GM19239 (cell line): Measurements from ENCODE around the gene FSIP1.

Source experiments
- DNase-seq: peaks from one replicate; pipeline ENCODE4 v3.0.0; 2011; ENCODE audit warnings: low spot score; ENCODE audit not compliant: insufficient read length
- FAIRE-seq: peaks from 2 replicates; lab custom pipeline; 2011; peaks lifted over from hg19 to GRCh38; lab: Jason Lieb, UNC

The FSIP1 gene

DNA sequence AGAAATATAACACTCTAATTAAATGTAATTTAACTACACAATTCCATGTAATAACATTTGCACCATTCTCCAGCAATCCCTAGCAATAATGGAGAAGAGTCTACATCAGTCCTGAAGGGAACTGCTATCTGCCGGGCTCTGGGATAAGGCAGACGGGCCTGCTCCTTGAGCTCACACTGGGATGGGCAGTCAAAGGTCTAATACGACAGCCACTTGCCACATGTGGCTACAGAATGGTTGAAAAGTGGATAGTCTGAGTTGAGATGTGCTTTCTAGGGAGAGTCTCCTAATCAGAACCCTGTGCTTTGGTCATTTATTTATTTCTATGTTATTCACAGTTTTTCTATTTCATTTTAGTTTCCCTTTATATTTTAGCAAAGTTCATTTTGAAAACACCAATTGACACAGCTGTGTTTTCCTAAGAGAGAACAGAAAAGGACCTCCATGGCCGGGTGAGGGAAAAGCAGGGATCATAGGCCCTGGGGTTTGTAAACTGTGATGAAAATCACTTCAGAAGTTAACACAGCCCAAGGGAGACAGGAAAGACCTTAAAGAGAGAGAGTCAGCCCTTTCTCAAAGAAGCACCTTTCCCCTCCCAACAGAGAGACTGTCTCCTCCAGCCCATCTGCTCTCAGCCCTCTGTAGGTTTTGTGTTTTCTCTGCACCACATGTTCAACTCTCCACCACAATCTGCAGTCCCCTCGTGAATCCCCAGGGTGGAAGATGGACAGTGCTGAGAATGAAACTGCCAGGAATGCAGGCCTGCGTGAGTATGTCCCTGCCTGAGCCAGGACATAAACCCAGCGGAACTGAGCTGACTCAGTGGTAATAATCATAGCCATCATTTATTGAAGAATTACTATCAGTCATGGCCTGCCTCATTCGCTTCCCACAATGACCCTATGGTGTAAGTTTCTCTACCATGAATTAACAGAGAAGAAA is 11.6 kb downstream of the FSIP1 start:
- FAIRE-seq (no peak), DNase-seq (no peak)

DNA sequence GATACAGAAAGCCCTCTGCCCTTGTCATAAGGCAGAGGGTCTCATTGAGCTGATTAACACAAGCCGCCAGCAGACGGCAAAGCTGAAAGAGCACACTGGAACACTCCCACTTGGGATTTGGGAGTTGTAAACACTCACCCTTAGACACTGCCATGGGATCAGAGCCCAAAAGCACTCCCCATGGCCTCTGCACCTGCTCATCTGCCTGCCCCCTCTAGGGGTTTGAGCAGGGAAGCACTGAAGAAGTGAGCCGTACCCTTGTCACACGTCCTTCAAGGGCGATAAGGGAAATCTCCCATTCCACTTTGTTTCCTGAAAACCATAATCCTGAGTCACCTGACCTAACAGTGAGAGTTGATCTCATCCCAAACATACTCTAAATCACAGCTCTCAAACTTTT is 14.7 kb downstream of the FSIP1 start:
- FAIRE-seq: no peak
- DNase-seq: no peak

- FAIRE-seq: no peak
These were observed 21.6 kb downstream of the FSIP1 start for GRCh38 chr15:39761006-39761405.

GRCh38 chr15:39756806-39757522 is 25.7 kb downstream of the FSIP1 start:
- no peak for DNase-seq
- FAIRE-seq: no peak

More at GRCh38 chr15:39761006-39761405, 21.6 kb downstream of the FSIP1 start:
- DNase-seq: no peak

GRCh38 chr15:39752991-39753390 is 29.6 kb downstream of the FSIP1 start:
- FAIRE-seq: no peak

GRCh38 chr15:39752246-39752645 is 30.4 kb downstream of the FSIP1 start:
- no peak for DNase-seq
- FAIRE-seq: no peak

More at GRCh38 chr15:39752991-39753390, 29.6 kb downstream of the FSIP1 start:
- DNase-seq: no peak

DNA sequence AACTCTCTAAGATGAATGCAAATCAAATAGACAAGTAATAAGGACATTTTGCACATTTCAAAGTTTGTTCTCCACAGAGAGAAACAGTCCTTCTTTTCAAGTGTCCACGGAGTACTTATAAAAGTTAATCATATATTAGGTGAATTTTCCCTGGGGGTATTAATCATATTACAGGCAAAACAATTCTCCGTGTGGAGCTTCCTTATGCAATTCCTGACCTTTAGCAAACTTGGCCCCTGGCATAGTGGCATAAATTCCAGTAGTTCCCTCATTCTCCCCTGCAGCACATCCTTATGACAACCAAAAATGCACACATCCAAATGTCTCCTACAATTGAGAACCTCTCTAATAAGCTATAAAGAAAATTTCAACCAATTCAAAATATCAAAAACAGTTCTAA is 34.4 kb downstream of the FSIP1 start:
- DNase-seq: no peak
- no peak for FAIRE-seq

GRCh38 chr15:39747326-39747725 is 35.3 kb downstream of the FSIP1 start:
- FAIRE-seq: no peak
- DNase-seq: no peak

DNA sequence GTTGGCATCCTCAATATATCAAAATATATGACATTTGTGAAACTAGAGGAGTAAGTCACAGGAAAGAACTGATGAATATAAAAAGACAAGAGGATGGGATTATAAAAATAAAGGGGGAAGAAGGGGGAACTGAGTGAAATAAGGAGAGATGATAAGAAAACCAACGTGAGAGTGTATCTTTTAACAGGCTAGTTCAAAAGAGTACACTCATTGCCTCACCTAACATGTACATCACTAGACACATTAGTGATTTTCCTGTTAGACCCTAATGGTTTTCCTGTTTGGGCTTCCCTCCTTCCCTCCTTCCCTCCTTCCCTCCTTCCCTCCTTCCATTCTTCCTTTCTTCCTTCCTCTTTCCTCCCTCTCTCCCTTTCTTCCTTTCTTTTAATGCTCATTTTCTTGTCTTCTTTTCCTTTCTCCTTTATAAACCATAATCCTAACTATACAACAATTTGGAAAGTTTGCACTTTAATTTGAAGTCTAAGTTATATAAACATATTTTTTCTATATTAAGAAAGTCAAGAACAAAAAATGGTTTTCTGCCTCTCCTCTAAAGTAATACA is 35.8 kb downstream of the FSIP1 start:
- FAIRE-seq: no peak

DNA sequence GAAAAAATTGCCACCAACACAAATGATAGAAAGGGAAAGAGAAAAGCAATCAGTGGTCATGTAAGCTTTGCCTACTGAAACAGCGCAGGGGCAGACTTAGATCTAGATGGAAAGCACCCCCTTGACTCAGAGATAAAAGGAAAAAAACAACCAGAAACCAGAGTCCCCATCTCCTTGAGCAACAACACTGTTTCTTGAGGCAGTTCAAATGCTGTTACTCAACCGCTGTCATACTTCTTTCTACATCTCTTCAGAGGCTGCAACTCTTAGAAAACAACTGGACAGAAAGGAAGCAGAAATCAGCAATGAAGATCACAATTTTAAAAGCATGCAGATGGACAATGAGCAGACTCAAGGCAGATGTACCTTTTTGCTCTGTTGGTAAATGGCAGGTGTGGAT is 36.5 kb downstream of the FSIP1 start:
- FAIRE-seq (no peak), DNase-seq (no peak)

More for the DNA sequence above, 35.8 kb downstream of the FSIP1 start:
- no peak for DNase-seq

DNA sequence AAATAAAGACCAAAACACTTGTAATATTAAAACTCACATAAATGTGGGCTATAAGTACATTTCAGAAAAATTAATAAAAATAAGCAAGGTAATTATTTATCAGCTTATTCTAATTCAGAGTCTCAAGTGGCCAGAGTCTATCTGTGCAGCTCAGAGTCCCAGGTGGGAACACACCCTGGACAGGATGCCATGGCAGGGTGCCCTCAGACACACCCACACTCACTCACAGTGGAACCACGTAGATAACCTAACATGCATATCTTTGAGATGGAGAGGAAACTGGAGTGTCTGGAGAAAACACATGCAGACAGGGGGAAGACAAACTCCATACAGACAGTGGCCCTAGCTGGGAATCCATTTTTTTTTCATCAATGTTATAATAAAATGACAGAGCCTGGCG is 37.2 kb downstream of the FSIP1 start:
- FAIRE-seq: no peak
- no peak for DNase-seq

- FAIRE-seq: no peak
- no peak for DNase-seq
These were observed 38.1 kb downstream of the FSIP1 start for GRCh38 chr15:39744334-39745103.

DNA sequence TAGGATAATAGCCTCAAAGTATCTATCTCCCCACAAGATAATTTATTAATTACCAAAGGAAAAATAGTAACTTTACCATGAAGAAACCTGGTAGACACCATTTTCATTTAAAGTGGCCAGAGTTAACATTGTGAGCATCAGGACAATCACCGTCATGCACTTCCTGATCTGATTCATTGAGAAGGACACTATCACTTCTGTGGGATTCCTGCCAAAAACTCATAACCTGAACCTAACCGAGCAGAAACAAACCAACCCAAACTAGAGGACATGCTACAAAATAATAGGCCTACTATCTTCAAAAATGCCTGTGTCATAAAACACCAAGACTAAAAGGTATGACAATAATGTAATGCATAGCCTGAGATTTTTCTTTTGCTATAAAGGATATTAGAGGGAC is 39.0 kb downstream of the FSIP1 start:
- no peak for FAIRE-seq

GRCh38 chr15:39741258-39741657 is 41.4 kb downstream of the FSIP1 start:
- no peak for FAIRE-seq
- no peak for DNase-seq

More for the DNA sequence above, 39.0 kb downstream of the FSIP1 start:
- DNase-seq: no peak

- DNase-seq (no peak), FAIRE-seq (no peak)
These were observed 43.6 kb downstream of the FSIP1 start for GRCh38 chr15:39738998-39739397.

DNA sequence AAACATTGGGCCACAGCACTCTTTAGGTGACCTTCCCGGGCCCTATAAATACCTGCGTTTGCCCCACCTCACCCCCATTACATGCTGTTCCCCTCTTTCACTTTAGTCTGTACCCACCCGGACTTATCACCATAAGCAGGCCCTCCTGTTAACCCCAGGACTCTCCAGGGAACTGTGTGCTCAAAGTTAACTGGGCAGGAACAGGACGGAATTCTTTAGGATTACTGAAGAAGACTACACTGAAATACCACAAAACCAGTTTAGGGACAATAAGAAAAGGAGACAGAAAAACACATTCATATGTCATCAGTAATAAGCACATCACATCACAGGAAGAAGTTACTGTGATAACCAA is 45.5 kb downstream of the FSIP1 start:
- DNase-seq (no peak), FAIRE-seq (no peak)

GRCh38 chr15:39736412-39737195 is 46.0 kb downstream of the FSIP1 start:
- FAIRE-seq: no peak

GRCh38 chr15:39735120-39735717 is 47.4 kb downstream of the FSIP1 start:
- FAIRE-seq (no peak), DNase-seq (no peak)

More at GRCh38 chr15:39736412-39737195, 46.0 kb downstream of the FSIP1 start:
- DNase-seq: no peak

- no peak for DNase-seq
- FAIRE-seq: no peak
These were observed 51.4 kb downstream of the FSIP1 start for GRCh38 chr15:39731266-39731665.
